OCI-LY7 (cell line): Measurements from ENCODE around the gene ZNF827. TPM values are rescaled to one million over a fixed set of nuclear protein-coding genes. Genes with fewer than 3 reads are reported as not detected.

Experiments
- BruUV-seq: library from RNA; stranded (reverse); fragments of 400-500 nt; replicated peaks from 2 replicates; lab custom pipeline; 2021; lab: Mats Ljungman, UMichigan
- CTCF ChIA-PET: fragments of 300-600 bp; sonication (Branson Sonifier 250); formaldehyde crosslinking; loops from one replicate; lab custom pipeline; 2022; ENCODE audit warnings: antibody characterized with exemption; ENCODE audit not compliant: unreplicated experiment; lab: Charles Lee
- POLR2A ChIA-PET: fragments of 300-600 bp; sonication (Branson Sonifier 250); formaldehyde crosslinking; loops from one replicate; lab custom pipeline; 2022; ENCODE audit warnings: antibody characterized with exemption; lab: Charles Lee
- DNase-seq: peaks from one replicate; pipeline ENCODE4 v3.0.0-alpha.2; 2015; ENCODE audit warnings: low spot score
- H2AFZ ChIP-seq: fragments of 200-600 bp; sonication (generic), shearing (Covaris generic); 2 replicates; pipeline ENCODE4 v1.6.1; 2014; ENCODE audit warnings: mild to moderate bottlenecking, antibody characterized with exemption, low read length, moderate library complexity
- H3K27ac ChIP-seq: fragments of 200-600 bp; sonication (generic); 2 replicates; pipeline ENCODE4 v1.5.1; 2014; ENCODE audit warnings: mixed run types, low read depth, mild to moderate bottlenecking, moderate library complexity, low read length, inconsistent platforms; ENCODE audit not compliant: poor library complexity, severe bottlenecking
- H3K36me3 ChIP-seq: fragments of 200-600 bp; sonication (generic); 2 replicates; pipeline ENCODE4 v1.6.1; 2014; ENCODE audit warnings: mild to moderate bottlenecking, antibody characterized with exemption, low read length, moderate library complexity, mixed read lengths; ENCODE audit not compliant: insufficient read depth
- H3K4me1 ChIP-seq: fragments of 200-600 bp; sonication (generic); 2 replicates; pipeline ENCODE4 v1.5.1; 2014; ENCODE audit warnings: mild to moderate bottlenecking, low read length; ENCODE audit not compliant: insufficient read depth, poor library complexity, severe bottlenecking
- H3K4me2 ChIP-seq: fragments of 200-600 bp; sonication (generic); 2 replicates; pipeline ENCODE4 v1.6.1; 2014; ENCODE audit warnings: mild to moderate bottlenecking, low read length
- H3K4me3 ChIP-seq: fragments of 200-600 bp; sonication (generic); 2 replicates; pipeline ENCODE4 v1.5.1; 2014; ENCODE audit warnings: mild to moderate bottlenecking, low read depth, low read length; ENCODE audit not compliant: poor library complexity, severe bottlenecking
- H3K79me2 ChIP-seq: fragments of 200-600 bp; sonication (generic); 2 replicates; pipeline ENCODE4 v1.6.1; 2016; ENCODE audit warnings: low read depth, mild to moderate bottlenecking, low read length, moderate library complexity, mixed read lengths; ENCODE audit not compliant: insufficient read depth
- H3K9me2 ChIP-seq: fragments of 200-600 bp; sonication (generic); 2 replicates; pipeline ENCODE4 v1.6.1; 2016; ENCODE audit warnings: mild to moderate bottlenecking, low read length, mixed read lengths; ENCODE audit not compliant: insufficient read depth
- H3K9me3 ChIP-seq: fragments of 200-600 bp; sonication (generic); 2 replicates; pipeline ENCODE4 v1.6.1; 2014; ENCODE audit warnings: mild to moderate bottlenecking, mixed run types, low read length, mixed read lengths
- H4K20me1 ChIP-seq: fragments of 200-600 bp; sonication (generic); 2 replicates; pipeline ENCODE4 v1.6.1; 2014; ENCODE audit warnings: mild to moderate bottlenecking, antibody characterized with exemption, low read length, moderate library complexity, mixed read lengths; ENCODE audit not compliant: insufficient read depth
- EZH2phosphoT487 ChIP-seq: fragments of 200-600 bp; sonication (generic); IDR thresholded peaks from 2 replicates; pipeline ENCODE4 v1.6.1; 2018; ENCODE audit warnings: low read depth, borderline replicate concordance, mild to moderate bottlenecking, mixed run types, antibody characterized with exemption, low read length, moderate library complexity, mixed read lengths
- intact Hi-C: fragments of 100-400 bp; cut with micrococcal nuclease; formaldehyde crosslinking; loops from one replicate; pipeline ENCODE4 v1.10.0; 2022; ENCODE audit not compliant: unreplicated experiment
- total RNA-seq, 2 experiments: library from RNA; depleted of rRNA in 1 of 2; stranded (reverse); fragments of >200 nt in 1 of 2; shearing (Covaris generic) in 1 of 2; gene quantifications; 2 replicates each; pipeline ENCODE4 v1.2.3, GENCODE V29; 2014 to 2022
- TF ChIP-seq, protein P1 (sequence below): fragments of 200-600 bp; sonication (generic); conservative IDR thresholded peaks from 2 replicates; pipeline ENCODE4 v1.5.1; 2014; ENCODE audit warnings: mild to moderate bottlenecking, antibody characterized with exemption, low read length, moderate library complexity, mixed read lengths

ZNF827 gene
- total RNA-seq, 2 experiments from 2014 or later = 15.1 to 42.9 TPM

DNA sequence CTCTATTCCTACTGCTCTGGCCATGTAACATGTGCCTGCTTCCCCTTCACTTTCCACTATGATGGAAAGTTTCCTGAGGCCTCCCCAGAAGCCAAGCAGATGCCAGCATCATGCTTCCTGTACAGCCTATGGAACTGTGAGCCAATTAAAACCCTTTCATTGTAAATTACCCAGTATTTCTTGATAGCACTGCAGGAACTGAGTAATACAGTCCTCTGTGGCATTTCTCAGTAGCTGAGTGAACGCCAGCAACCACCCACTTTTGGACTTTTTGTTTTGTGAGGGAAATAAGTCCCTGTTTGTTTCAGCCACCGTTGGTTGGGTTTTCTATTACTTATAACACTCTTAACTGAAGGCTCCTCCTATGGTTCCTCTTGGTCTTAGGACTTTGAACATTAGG lies 154.6 kb downstream of the ZNF827 start:
- ChIA-PET POLR2A (no interaction called here), CTCF (no interaction called here)
- DNase-seq = no peak
- Histone ChIP-seq H3K9me2 (no peaks in the 10 kb centered on the region), H2AFZ (no peak overlapping the region), H4K20me1 (no peaks in the 10 kb centered on the region), H3K4me3 (no peak overlapping the region), H3K4me1 (no peaks in the 10 kb centered on the region), H3K4me2 (no peak overlapping the region), H3K36me3 (peaks cover 62% of the 10 kb centered on the region), H3K9me3 (no peaks in the 10 kb centered on the region), H3K79me2 (no peaks in the 10 kb centered on the region), H3K27ac (no peak overlapping the region)
- intact Hi-C loops = no loop called here
- no TSS peak for BruUV-seq
- TF ChIP-seq, protein P1, sequence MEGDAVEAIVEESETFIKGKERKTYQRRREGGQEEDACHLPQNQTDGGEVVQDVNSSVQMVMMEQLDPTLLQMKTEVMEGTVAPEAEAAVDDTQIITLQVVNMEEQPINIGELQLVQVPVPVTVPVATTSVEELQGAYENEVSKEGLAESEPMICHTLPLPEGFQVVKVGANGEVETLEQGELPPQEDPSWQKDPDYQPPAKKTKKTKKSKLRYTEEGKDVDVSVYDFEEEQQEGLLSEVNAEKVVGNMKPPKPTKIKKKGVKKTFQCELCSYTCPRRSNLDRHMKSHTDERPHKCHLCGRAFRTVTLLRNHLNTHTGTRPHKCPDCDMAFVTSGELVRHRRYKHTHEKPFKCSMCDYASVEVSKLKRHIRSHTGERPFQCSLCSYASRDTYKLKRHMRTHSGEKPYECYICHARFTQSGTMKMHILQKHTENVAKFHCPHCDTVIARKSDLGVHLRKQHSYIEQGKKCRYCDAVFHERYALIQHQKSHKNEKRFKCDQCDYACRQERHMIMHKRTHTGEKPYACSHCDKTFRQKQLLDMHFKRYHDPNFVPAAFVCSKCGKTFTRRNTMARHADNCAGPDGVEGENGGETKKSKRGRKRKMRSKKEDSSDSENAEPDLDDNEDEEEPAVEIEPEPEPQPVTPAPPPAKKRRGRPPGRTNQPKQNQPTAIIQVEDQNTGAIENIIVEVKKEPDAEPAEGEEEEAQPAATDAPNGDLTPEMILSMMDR = no peak
- TF ChIP-seq EZH2phosphoT487 = no peak

DNA sequence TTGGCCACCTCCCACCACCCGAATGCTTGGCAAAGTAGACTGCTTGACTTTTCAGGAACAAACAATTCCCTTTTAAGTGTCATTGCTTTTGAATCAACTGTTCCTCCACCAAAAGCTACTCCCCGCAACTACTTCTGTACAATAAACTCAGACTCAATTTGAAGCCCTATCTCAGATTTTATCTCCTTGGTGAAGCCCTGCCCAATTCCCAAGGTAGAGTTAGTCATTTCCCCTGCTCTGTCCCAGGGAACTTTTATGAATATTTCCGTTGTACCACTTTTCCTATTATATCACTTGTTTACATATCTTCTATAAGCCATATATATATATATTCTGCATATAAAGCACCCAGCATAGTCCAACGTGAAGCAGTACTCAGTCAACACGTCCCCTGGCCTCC lies 155.9 kb downstream of the ZNF827 start:
- TF ChIP-seq, protein P1 = no peak
- TF ChIP-seq EZH2phosphoT487 = no peak
- no peaks in the 10 kb centered on the region for H4K20me1 ChIP-seq
- H2AFZ ChIP-seq = no peak overlapping the region
- no peaks in the 10 kb centered on the region for H3K9me2 ChIP-seq
- no peak for DNase-seq
- BruUV-seq = no TSS peak
- no peak overlapping the region for H3K4me3 ChIP-seq
- POLR2A ChIA-PET = no interaction called here
- H3K36me3 ChIP-seq = peaks cover 67% of the 10 kb centered on the region
- intact Hi-C loops = no loop called here
- no peaks in the 10 kb centered on the region for H3K4me1 ChIP-seq
- no peaks in the 10 kb centered on the region for H3K9me3 ChIP-seq
- H3K27ac ChIP-seq = no peak overlapping the region
- CTCF ChIA-PET = no interaction called here
- no peak overlapping the region for H3K4me2 ChIP-seq
- H3K79me2 ChIP-seq = no peaks in the 10 kb centered on the region

DNA sequence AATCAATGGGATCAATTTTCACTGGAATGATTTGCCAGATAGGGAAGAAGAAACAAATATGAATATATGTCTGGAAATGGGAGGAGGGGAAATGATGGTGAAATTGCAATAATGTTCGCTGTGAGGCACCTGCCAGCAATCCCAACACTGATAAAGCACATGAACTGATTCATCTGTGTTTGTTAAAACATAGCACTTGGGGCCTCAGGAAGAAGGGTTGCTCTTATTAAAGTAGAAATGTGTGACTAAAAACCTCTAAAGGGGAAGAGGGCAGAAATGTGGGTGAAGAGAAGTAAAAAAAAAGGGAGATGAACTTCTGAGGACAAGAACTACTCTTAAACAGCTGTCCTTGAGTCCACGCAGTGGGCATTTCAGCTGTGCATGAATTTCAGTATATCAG lies 157.3 kb downstream of the ZNF827 start:
- no peaks in the 10 kb centered on the region for H3K9me2 ChIP-seq
- ChIA-PET POLR2A (no interaction called here), CTCF (interaction anchor here (0.5 kb wide), 1 partner anchor 16 kb away, joined by 3 read pairs; no protein-coding TSS in a partner anchor)
- no peak for DNase-seq
- TF ChIP-seq, protein P1 = no peak
- TF ChIP-seq EZH2phosphoT487 = no peak
- BruUV-seq = no TSS peak
- intact Hi-C loops = no loop called here
- H3K4me2 ChIP-seq = no peak overlapping the region
- peaks cover 74% of the 10 kb centered on the region for H3K36me3 ChIP-seq
- no peaks in the 10 kb centered on the region for H3K9me3 ChIP-seq
- H4K20me1 ChIP-seq = no peaks in the 10 kb centered on the region
- no peak overlapping the region for H3K27ac ChIP-seq
- no peak overlapping the region for H3K4me3 ChIP-seq
- H2AFZ ChIP-seq = no peak overlapping the region
- H3K4me1 ChIP-seq = no peaks in the 10 kb centered on the region
- no peaks in the 10 kb centered on the region for H3K79me2 ChIP-seq
